ENCODE data around the gene CCND3. TPM values are rescaled to one million over a fixed set of nuclear protein-coding genes. Genes with fewer than 3 reads are reported as not detected.

The CCND3 gene
- total RNA-seq, 4 donors from 2014 or later, result 49.2 to 267 (median 60.1) TPM

DNA sequence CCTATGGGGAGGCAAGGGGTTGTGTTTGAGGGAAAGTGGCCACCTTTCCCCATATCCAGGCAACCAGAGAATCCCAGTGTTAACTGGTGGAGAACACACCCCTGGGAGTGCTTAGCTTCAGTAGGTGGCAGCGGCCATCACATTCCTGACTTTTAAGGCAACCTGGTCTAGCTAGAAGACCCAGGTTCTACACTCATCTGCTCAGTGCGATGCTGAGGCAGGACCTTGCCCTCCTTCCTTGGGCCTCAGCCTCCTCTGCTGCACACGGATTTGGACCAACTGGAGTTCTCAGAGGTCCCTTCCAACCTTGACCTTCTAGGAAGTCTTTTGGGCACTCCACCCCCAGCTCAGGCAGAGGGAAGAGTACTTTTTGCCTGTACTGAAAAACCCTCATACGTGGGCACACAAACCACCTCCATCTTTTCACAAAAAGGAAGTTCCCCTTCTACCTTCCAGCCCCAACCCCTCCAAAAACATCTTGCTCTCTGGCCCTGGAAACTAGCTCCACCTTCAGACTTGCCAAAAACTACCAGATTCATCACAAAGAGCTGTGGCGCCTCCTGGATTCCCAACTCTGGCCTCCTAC lies 2.9 kb downstream of the CCND3 start:
- peak overlapping the region in 1 of 4 donors; percentile 1 for H3K4me3 ChIP-seq
- peak overlapping the region; percentile 74 to 93 (median 82) for H3K27ac ChIP-seq
- TF ChIP-seq POLR2A (IDR thresholded peaks at IDR 0.05), result no peak
- TF ChIP-seq, protein P1, sequence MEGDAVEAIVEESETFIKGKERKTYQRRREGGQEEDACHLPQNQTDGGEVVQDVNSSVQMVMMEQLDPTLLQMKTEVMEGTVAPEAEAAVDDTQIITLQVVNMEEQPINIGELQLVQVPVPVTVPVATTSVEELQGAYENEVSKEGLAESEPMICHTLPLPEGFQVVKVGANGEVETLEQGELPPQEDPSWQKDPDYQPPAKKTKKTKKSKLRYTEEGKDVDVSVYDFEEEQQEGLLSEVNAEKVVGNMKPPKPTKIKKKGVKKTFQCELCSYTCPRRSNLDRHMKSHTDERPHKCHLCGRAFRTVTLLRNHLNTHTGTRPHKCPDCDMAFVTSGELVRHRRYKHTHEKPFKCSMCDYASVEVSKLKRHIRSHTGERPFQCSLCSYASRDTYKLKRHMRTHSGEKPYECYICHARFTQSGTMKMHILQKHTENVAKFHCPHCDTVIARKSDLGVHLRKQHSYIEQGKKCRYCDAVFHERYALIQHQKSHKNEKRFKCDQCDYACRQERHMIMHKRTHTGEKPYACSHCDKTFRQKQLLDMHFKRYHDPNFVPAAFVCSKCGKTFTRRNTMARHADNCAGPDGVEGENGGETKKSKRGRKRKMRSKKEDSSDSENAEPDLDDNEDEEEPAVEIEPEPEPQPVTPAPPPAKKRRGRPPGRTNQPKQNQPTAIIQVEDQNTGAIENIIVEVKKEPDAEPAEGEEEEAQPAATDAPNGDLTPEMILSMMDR (IDR thresholded peaks at IDR 0.05), result no peak
- DNase-seq, result no peak
- H3K4me1 ChIP-seq, result peaks cover 0 to 60% (median 35%) of the 10 kb centered on the region in 4 donors
- H3K27me3 ChIP-seq, result no peaks in the 10 kb centered on the region
- H3K36me3 ChIP-seq, result peaks cover 0 to 25% (median 0%) of the 10 kb centered on the region in 3 donors
- no peaks in the 10 kb centered on the region for H3K9me3 ChIP-seq

DNA sequence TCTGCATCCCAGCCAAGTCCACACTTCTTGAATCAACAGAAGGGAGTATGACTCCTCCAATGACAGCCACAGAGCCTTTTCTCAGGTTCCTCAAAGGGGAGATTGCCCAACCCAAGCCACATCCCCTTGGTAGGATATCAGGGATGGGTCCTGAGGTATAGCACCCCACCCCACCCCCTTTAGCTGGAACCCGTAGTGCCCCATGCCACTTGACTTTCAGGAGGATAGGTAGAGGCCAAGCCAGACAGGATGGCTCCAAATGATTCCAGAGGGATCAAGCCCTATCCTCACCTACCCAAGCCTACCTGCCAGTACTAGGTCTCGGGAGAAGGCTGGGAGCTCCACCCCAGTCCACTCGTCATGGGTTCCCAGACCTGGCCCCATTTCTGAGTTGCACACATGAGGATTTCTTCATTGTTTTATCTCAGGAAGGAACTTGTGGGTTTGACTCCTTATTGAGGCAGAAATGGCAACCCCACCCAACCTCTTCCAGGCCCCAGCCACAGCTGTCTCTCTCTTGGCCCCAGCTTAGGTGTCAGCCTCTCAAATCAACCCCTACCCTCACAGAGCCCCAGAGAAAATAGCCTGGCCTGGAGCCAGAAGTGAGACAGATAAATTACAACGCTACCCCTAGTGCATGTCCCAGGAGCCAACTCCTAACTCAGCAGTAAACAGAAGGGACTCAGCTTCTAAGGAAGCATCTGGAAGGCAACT lies 3.6 kb downstream of the CCND3 start:
- TF ChIP-seq, protein P1 (IDR thresholded peaks at IDR 0.05), result no peak
- TF ChIP-seq POLR2A (IDR thresholded peaks at IDR 0.05), result no peak
- peaks cover 0 to 60% (median 35%) of the 10 kb centered on the region in 4 donors for H3K4me1 ChIP-seq
- peak overlapping the region; percentile 4 to 87 (median 75) for H3K27ac ChIP-seq
- no peaks in the 10 kb centered on the region for H3K27me3 ChIP-seq
- H3K36me3 ChIP-seq, result peaks cover 0 to 31% (median 0%) of the 10 kb centered on the region in 3 donors
- no peak overlapping the region for H3K4me3 ChIP-seq
- H3K9me3 ChIP-seq, result no peaks in the 10 kb centered on the region
- DNase-seq, result peak in 1 of 3 donors; percentile 57

DNA sequence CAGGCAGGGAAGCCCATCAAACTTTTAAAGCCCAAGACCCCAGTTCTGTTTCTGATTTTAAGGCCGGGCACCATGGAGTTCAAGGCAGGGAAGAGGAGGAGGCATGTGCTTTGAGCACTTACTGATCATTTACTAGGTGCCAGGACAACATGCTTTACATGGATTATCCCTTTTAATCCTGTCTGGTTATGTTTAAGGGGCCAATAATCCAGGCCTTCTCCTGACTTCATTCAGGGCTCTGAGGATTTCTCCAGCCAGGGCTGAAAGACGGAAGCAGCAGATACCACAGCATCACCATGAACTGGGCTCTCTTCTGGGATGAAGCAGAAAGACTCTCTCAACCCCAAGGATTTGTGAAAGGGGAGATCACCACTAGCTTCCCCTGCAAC lies 4.1 kb downstream of the CCND3 start:
- Histone ChIP-seq H3K27me3 (no peaks in the 10 kb centered on the region), H3K4me1 (peaks cover 0 to 59% (median 34%) of the 10 kb centered on the region in 4 donors), H3K9me3 (no peaks in the 10 kb centered on the region), H3K36me3 (peaks cover 0 to 37% (median 0%) of the 10 kb centered on the region in 3 donors), H3K27ac (peak overlapping the region in 2 of 4 donors; percentile 4 to 14), H3K4me3 (no peak overlapping the region)
- TF ChIP-seq POLR2A (IDR thresholded peaks at IDR 0.05), result no peak
- TF ChIP-seq, protein P1 (IDR thresholded peaks at IDR 0.05), result no peak
- no peak for DNase-seq

DNA sequence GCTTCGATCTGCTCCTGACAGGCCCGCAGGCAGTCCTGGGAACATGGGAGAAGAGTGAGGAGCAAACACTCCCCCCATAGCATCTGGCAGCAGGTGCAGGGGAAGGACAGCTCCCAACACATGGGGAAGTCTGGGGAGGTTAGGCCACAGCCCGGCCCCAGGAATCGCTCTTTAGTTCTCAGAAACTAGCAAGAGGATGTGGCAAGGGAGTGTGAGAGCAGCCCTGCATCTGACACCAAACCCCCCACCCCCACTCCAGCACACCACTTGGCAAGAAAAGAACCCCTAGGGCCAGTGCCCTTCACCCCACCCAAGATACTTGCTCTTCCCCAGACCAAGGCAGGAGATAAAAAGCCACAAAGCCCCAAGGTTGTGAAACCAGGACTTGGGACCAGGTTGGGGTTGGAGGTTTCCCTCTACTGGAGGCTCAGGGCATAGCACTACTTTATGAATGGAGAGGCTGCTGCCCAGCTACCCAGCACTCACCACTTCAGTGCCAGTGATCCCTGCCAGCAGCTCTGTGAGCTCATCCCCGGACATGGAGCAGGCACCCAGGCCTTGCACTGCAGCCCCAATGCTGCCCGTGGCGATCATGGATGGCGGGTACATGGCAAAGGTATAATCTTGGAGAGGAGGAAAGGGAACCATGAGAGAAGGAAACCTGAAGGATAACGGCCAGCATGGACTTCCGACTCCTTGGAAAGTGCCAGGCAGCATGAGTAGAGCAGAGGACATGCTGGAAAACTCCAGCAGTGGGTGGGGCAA lies 5.4 kb downstream of the CCND3 start:
- Histone ChIP-seq H3K27ac (peak overlapping the region in 3 of 4 donors; percentile 6 to 43 (median 31)), H3K9me3 (no peaks in the 10 kb centered on the region), H3K27me3 (no peaks in the 10 kb centered on the region), H3K36me3 (peaks cover 0 to 49% (median 0%) of the 10 kb centered on the region in 3 donors), H3K4me1 (peaks cover 0 to 54% (median 29%) of the 10 kb centered on the region in 4 donors), H3K4me3 (no peak overlapping the region)
- peak in 2 of 3 donors; percentile 51 to 83 for DNase-seq
- TF ChIP-seq POLR2A (IDR thresholded peaks at IDR 0.05), result no peak
- TF ChIP-seq, protein P1 (IDR thresholded peaks at IDR 0.05), result peak; percentile 52 to 84 (median 78)

DNA sequence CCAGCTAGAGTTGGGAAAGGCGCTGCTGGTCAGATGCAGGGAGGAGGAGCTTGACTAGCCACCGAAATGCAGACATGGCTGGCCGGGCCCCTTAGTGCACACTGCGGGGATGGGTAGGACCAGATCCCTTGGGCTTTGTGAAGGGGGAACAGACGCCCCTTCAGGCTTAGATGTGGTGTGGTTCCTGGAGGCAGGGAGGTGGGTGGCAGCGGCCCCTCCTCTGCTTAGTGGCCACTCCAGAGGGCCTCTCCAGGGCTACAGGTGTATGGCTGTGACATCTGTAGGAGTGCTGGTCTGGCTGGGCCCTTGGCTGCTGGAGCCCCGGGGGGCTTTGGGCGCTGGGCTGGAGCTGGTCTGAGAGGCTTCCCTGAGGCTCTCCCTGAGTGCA lies 5.9 kb downstream of the CCND3 start:
- no peaks in the 10 kb centered on the region for H3K9me3 ChIP-seq
- H3K27ac ChIP-seq, result peak overlapping the region in 3 of 4 donors; percentile 6 to 43 (median 31)
- H3K36me3 ChIP-seq, result peaks cover 0 to 55% (median 0%) of the 10 kb centered on the region in 3 donors
- no peak overlapping the region for H3K4me3 ChIP-seq
- H3K27me3 ChIP-seq, result no peaks in the 10 kb centered on the region
- DNase-seq, result no peak
- TF ChIP-seq POLR2A (IDR thresholded peaks at IDR 0.05), result no peak
- TF ChIP-seq, protein P1 (IDR thresholded peaks at IDR 0.05), result no peak
- peaks cover 0 to 53% (median 23%) of the 10 kb centered on the region in 4 donors for H3K4me1 ChIP-seq
